Smooth muscle cell (in vitro differentiated cells): ENCODE measurements around the gene PLIN4. TPM values are rescaled to one million over a fixed set of nuclear protein-coding genes. Genes with fewer than 3 reads are reported as not detected.

Experiments
- DNase-seq: peaks from one replicate; lab custom pipeline; 2025; ENCODE audit not compliant: unreplicated experiment; lab: John Stamatoyannopoulos, UW
- H2AFZ ChIP-seq: fragments of 200-600 bp; sonication (generic); 2 replicates; pipeline ENCODE4 v1.6.0; 2016; ENCODE audit warnings: antibody characterized with exemption, low read depth, mild to moderate bottlenecking
- H3F3A ChIP-seq: fragments of 200-600 bp; sonication (generic); 2 replicates; pipeline ENCODE4 v1.6.0; 2017; ENCODE audit warnings: antibody characterized with exemption, low read depth
- H3K27ac ChIP-seq: fragments of 200-600 bp; sonication (generic); 2 replicates; pipeline ENCODE4 v1.5.1; 2016; ENCODE audit warnings: low read depth, mild to moderate bottlenecking
- H3K27me3 ChIP-seq: fragments of 200-600 bp; sonication (generic); 2 replicates; pipeline ENCODE4 v1.6.1; 2016; ENCODE audit warnings: low read depth, mild to moderate bottlenecking
- H3K36me3 ChIP-seq: fragments of 200-600 bp; sonication (generic); 2 replicates; pipeline ENCODE4 v1.5.1; 2016; ENCODE audit warnings: low read depth
- H3K4me1 ChIP-seq: fragments of 200-600 bp; sonication (generic); 2 replicates; pipeline ENCODE4 v1.5.1; 2016; ENCODE audit warnings: low read depth
- H3K4me2 ChIP-seq: fragments of 200-600 bp; sonication (generic); 2 replicates; pipeline ENCODE4 v1.6.0; 2016; ENCODE audit warnings: mild to moderate bottlenecking
- H3K4me3 ChIP-seq: fragments of 200-600 bp; sonication (generic); 2 replicates; pipeline ENCODE4 v1.5.1; 2016; ENCODE audit warnings: mild to moderate bottlenecking
- H3K79me2 ChIP-seq: fragments of 200-600 bp; sonication (generic); 2 replicates; pipeline ENCODE4 v1.6.0; 2016; ENCODE audit warnings: low read depth, mild to moderate bottlenecking
- H3K9ac ChIP-seq: fragments of 200-600 bp; sonication (generic); 2 replicates; pipeline ENCODE4 v1.6.0; 2016; ENCODE audit warnings: low read depth
- H3K9me3 ChIP-seq: fragments of 200-600 bp; sonication (generic); replicated peaks from 2 replicates; pipeline ENCODE4 v1.5.1; 2016; ENCODE audit warnings: low read depth
- H4K20me1 ChIP-seq: fragments of 200-600 bp; sonication (generic); 2 replicates; pipeline ENCODE4 v1.6.0; 2016; ENCODE audit warnings: low read depth
- WGBS: methylation state at CpG from one replicate; pipeline ENCODE4 v1.1.7; 2016; ENCODE audit warnings: low lambda C conversion rate; 5-methylcytosine and 5-hydroxymethylcytosine counted together
- polyA plus RNA-seq: library from polyadenylated mRNA; unstranded; fragments of >200 nt; fragmentation: Nextera tagmentation; extraction: Ambion mirVana; gene quantifications from 2 replicates; pipeline ENCODE4 v1.2.1, GENCODE V29; 2016
- total RNA-seq: library from RNA; depleted of rRNA; stranded (reverse); fragments of >200 nt; gene quantifications from 2 replicates; pipeline ENCODE4 v1.2.3, GENCODE V29; 2014
- TF ChIP-seq, protein P1 (sequence below): fragments of 200-600 bp; sonication (generic); IDR thresholded peaks from 2 replicates; pipeline ENCODE4 v1.5.1; 2017; ENCODE audit warnings: borderline replicate concordance, mild to moderate bottlenecking, antibody characterized with exemption; ENCODE audit not compliant: insufficient read depth, poor library complexity, severe bottlenecking

PLIN4 gene
- total and polyA plus RNA-seq, 2 experiments from 2014 or later: 0.23 TPM; not detected in 1

DNA sequence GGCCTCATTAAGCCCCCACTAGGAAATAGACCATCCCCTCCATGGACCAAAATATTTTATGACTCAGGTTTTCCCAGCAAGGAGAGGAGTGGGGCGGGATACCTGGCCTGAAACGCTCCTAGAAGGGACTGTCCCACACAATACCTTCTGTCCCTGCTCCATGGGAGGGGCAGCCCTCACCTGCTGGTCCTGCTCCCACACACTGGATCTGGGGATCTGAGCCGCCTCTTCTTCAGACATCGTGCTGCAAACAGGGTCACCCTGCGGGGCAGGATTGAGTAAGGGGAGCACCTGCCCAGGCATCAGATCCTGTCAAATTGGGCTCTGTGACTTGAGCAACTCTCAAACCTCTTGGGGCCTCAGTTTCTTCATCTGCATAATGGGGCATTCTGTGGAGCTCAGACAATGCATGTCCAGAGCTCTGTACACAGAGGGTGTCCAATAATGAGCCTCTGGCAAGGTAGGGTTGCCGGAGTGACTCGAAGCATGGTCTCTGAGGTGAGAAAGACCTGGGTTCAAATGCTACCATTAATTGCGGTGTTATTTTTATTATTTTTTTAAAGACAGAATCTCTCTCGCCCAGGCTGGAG, 15.6 kb upstream of the PLIN4 start:
- no peak overlapping the region for H2AFZ ChIP-seq
- WGBS: 89% methylated on average over 9 of the region's 9 CpGs
- no peak overlapping the region for H3K27ac ChIP-seq
- no peaks in the 10 kb centered on the region for H3K4me1 ChIP-seq
- H3K79me2 ChIP-seq: no peaks in the 10 kb centered on the region
- DNase-seq: no peak
- no peak overlapping the region for H3K4me2 ChIP-seq
- H3K9me3 ChIP-seq: no peaks in the 10 kb centered on the region
- no peak overlapping the region for H3K4me3 ChIP-seq
- H3K9ac ChIP-seq: no peak overlapping the region
- TF ChIP-seq, protein P1, sequence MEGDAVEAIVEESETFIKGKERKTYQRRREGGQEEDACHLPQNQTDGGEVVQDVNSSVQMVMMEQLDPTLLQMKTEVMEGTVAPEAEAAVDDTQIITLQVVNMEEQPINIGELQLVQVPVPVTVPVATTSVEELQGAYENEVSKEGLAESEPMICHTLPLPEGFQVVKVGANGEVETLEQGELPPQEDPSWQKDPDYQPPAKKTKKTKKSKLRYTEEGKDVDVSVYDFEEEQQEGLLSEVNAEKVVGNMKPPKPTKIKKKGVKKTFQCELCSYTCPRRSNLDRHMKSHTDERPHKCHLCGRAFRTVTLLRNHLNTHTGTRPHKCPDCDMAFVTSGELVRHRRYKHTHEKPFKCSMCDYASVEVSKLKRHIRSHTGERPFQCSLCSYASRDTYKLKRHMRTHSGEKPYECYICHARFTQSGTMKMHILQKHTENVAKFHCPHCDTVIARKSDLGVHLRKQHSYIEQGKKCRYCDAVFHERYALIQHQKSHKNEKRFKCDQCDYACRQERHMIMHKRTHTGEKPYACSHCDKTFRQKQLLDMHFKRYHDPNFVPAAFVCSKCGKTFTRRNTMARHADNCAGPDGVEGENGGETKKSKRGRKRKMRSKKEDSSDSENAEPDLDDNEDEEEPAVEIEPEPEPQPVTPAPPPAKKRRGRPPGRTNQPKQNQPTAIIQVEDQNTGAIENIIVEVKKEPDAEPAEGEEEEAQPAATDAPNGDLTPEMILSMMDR: no peak
- H4K20me1 ChIP-seq: no peaks in the 10 kb centered on the region
- no peaks in the 10 kb centered on the region for H3F3A ChIP-seq
- peaks cover 22% of the 10 kb centered on the region for H3K27me3 ChIP-seq
- no peaks in the 10 kb centered on the region for H3K36me3 ChIP-seq

DNA sequence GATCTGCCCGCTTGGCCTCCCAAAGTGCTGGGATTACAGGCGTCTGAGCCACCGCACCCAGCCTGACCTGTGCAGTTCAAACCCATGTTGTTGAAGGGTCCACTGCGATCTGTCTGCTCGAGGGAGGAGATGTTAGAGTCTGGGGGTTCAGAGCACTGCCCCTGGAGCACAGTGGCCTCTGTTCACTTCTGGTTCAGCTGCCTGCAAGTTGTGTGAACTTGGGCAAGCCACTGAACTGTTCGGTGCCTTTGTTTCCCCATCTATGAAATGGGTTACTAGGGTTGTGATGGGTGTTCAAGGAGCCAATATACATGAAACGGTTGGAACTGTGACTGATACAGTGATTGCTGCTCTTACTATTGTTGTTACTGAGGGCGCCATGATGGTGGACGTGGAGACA, 15.0 kb upstream of the PLIN4 start:
- WGBS: 89% methylated on average over 9 of the region's 9 CpGs
- TF ChIP-seq, protein P1: no peak
- no peak for DNase-seq

DNA sequence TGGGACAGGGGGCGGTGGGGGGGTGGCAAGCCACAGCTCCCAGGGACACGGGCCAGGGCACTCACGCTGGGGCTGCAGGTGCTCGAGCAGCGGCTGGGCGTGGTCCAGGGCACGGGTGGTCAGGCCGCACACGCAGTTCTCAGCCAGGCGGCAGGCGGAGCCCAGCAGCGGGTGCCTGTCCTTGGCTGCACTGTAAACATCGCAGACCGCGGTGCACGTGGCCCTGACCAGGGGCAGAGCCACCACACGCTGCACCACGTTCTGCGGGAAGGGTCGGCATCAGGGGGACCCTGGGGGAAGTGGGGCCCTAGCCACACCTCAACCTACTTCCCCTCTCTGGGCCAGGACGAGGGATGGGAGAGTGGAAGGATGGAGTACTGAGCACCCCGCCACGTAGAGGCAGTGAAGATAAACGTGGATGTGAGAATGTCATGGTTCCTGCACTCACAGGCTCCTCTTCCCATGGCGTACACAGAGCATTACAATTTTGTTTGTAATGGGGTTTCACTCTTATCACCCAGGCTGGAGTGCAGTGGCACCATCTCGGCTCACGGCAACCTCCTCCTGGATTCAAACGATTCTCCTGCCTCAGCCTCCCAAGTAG, 13.4 kb upstream of the PLIN4 start:
- Histone ChIP-seq H3K27me3 (peaks cover 22% of the 10 kb centered on the region), H2AFZ (no peak overlapping the region), H3K9me3 (no peaks in the 10 kb centered on the region), H3K36me3 (no peaks in the 10 kb centered on the region), H3F3A (no peaks in the 10 kb centered on the region), H3K4me2 (no peak overlapping the region), H4K20me1 (no peaks in the 10 kb centered on the region), H3K79me2 (no peaks in the 10 kb centered on the region), H3K9ac (no peak overlapping the region), H3K27ac (no peak overlapping the region), H3K4me1 (no peaks in the 10 kb centered on the region), H3K4me3 (no peak overlapping the region)
- TF ChIP-seq, protein P1: no peak
- WGBS: 88% methylated on average over 28 of the region's 28 CpGs
- DNase-seq: no peak

More for the DNA sequence above, 15.0 kb upstream of the PLIN4 start:
- Histone ChIP-seq H3K4me3 (no peak overlapping the region), H3K27ac (no peak overlapping the region), H4K20me1 (no peaks in the 10 kb centered on the region), H3K4me2 (no peak overlapping the region), H3F3A (no peaks in the 10 kb centered on the region), H3K79me2 (no peaks in the 10 kb centered on the region), H3K36me3 (no peaks in the 10 kb centered on the region), H3K27me3 (peaks cover 22% of the 10 kb centered on the region), H3K4me1 (no peaks in the 10 kb centered on the region), H3K9me3 (no peaks in the 10 kb centered on the region), H2AFZ (no peak overlapping the region), H3K9ac (no peak overlapping the region)

DNA sequence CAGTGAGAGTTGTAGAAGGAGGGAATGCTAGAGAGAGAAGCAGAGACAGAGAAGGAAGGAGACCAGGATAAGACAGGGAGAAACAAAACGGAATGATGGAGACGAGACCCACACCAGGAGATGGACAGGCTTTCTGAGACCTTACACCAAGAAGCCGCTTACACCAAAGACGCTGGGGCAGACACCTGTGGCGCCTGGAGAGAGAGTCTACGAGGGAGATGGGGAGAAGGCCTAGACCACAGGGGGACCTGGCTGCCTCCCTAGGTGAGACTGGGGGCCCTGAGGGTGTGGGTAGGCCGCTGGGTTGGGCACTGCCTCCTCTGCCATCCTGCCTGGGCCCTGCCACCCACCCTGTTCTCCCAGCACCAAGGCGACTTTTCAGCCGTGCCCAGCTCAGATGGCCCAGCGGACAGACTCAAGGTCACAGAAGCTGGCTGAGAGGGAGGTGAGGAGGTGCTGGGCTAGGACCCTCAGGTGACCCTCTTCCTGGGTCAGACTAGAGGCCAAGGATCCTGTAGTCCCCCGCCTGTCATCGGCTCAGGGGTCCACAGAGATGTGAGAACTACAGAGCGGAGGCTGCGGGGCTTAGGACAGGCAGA, 11.7 kb upstream of the PLIN4 start:
- Histone ChIP-seq H3K4me3 (no peak overlapping the region), H3K9me3 (no peaks in the 10 kb centered on the region), H3F3A (no peaks in the 10 kb centered on the region), H2AFZ (no peak overlapping the region), H4K20me1 (no peaks in the 10 kb centered on the region), H3K9ac (no peak overlapping the region), H3K79me2 (no peaks in the 10 kb centered on the region), H3K4me1 (no peaks in the 10 kb centered on the region), H3K27me3 (peaks cover 12% of the 10 kb centered on the region), H3K27ac (no peak overlapping the region), H3K4me2 (no peak overlapping the region), H3K36me3 (no peaks in the 10 kb centered on the region)
- no peak for DNase-seq
- TF ChIP-seq, protein P1: no peak
- WGBS: 82% methylated on average over 14 of the region's 14 CpGs
